SH-SY5Y (cell line): ENCODE data around the gene ZFP36L1.

Source experiments
- GATA2 ChIP-seq: IDR thresholded peaks from 2 replicates; pipeline ENCODE4 v1.6.1; 2011; ENCODE audit warnings: mild to moderate bottlenecking, low read depth, low read length
- GATA3 ChIP-seq: IDR thresholded peaks from 2 replicates; pipeline ENCODE4 v1.6.1; 2011; ENCODE audit warnings: low read depth, mild to moderate bottlenecking, low read length, moderate library complexity

- TF ChIP-seq GATA2 (no peak), GATA3 (no peak)
Measured at GRCh38 chr14:68788275-68788995, 4.4 kb downstream of the ZFP36L1 start.
